Umbilical cord (tissue), 2 donors: ENCODE measurements around the gene TMEM44. TPM values are rescaled to one million over a fixed set of nuclear protein-coding genes. Genes with fewer than 3 reads are reported as not detected.
"Not testable (repeated sequence)": the region's sequence is repeated elsewhere in the genome, so short reads cannot be mapped to it uniquely, and the experiment has no call there.

ENCODE experiments used
- DNase-seq: peaks from one replicate; pipeline ENCODE4 v3.0.0-alpha.2; 2015; ENCODE audit warnings: low spot score
- total RNA-seq: library from RNA; depleted of rRNA; stranded (reverse); fragments of >200 nt; gene quantifications from one replicate; pipeline ENCODE4 v1.2.3, GENCODE V29; 2014; ENCODE audit warnings: low replicate concordance; ENCODE audit not compliant: insufficient read depth

The TMEM44 gene
- total RNA-seq, 1 donor from 2014 or later: 3.9 TPM

DNA sequence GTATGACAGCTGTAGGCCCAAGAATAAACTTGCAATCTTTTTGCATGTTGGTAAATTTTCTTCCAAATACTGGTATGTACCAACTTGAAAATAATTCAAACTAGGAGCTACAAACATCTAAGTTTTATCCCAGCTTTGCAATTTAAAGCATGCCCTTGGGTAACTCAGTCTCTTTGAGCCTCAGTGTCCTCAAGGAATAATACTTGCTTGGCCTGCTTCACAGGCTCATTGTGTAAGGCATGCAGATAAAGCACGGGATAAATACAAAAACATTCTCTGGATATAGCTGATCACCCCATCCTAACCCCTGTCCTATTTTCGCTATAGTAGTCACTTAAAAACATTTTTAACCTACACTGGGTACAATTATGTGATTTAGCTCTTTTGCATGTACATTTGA is 9.6 kb upstream of the TMEM44 start:
- no peak for DNase-seq

DNA sequence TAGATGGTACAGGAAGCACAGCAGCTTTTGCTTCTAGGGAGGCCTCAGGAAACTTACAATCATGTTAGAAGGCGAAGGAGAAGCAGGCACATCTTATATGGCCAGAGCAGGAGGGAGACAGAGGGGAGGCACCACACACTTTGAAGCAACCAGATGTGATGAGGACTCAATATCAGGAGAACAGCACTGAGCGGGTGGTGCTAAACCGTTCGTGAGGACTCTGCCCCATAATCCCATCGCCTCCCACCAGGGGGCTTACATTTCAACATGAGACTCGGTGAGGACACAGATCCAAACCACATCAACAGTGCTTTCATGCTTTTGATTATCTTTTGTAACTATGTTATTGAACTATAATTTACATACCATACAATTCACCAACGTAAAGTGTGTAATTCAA is 7.6 kb upstream of the TMEM44 start:
- DNase-seq: no peak

DNA sequence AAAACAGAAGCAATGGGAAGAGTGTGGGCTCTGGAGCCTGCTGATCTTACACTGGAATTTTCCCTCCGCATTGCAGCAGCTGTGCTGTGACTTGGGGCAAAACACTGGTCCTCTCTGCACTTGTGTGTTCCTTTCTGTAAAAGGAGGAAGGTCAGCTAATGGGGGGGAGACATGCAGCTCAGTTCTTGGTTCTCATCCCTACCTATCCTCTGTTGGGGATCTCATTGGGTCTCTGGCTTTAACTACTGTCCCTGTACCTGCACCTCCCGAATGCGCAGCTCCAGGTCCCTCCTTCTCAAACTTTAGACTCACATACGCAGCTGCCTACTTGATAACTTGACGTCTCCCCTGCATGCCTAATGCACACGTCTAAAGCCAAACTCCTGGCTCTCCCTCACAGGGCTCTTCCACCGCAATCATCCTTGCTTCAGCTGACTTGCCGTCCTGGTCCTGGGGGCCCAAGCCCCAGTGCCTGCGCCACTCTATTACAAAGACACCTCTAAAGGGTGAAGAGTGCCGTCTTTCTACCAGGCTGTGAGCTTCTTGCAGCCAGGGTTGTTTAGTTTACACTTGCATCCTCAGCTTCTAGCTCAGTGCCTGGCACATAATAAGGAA is 5.9 kb upstream of the TMEM44 start:
- DNase-seq: no peak

DNA sequence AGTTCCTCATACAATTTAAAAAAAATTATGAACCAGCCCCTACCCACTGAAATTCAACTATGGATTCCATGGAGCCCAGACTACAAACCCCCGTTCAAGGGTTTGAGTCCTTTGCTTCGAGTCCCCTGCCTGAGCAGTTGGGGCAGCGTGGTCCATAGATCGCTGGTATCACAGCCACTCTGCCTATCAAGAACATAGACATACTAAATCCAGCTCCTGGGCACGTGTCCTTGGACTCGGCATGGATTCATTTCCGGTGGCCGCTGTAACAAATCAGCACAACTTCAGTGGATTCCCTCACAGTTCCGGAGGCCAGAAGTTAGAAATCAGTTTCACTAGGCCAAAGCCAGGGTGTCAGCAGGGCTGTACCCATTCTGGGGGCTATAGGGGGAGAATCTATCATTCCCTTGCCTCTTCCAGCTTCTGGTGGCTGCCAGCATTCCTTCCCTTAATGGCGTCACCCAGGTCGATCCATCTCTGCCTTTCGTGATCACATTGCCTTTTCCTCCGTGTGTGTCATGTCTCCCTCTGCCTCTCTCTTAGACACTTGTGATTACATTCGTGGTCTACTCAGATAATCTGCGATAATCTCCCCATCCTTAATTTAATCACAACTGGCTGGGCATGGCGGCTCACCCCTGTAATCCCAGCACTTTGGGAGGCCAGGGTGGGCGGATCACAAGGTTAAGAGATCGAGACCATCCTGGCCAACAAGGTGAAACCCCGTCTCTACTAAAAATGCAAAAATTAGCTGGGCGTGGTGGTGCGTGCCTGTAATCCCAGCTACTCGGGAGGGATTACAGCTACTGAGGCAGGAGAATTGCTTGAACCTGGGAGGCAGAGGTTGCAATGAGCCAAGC is 4.6 kb upstream of the TMEM44 start:
- DNase-seq: no peak

DNA sequence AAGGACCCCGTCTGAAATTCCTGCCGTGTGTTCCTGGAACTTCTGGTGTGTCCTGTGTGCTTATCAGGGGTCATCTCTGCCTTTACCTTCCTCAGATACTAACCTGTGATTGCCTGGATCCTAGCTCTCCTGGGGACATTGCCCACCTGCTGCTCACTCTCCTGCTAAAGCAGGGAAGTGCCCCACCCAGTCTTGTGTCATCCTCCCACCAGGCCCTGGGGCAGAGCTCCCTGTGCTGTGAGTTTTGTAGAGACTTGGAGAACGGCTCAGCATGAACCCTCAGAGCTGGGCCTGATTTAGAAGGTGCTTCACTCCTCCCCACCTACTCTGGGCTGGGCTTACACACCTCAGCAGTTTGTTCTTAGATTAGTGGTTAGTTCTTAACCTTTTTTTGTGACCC is 3.8 kb upstream of the TMEM44 start:
- no peak for DNase-seq

DNA sequence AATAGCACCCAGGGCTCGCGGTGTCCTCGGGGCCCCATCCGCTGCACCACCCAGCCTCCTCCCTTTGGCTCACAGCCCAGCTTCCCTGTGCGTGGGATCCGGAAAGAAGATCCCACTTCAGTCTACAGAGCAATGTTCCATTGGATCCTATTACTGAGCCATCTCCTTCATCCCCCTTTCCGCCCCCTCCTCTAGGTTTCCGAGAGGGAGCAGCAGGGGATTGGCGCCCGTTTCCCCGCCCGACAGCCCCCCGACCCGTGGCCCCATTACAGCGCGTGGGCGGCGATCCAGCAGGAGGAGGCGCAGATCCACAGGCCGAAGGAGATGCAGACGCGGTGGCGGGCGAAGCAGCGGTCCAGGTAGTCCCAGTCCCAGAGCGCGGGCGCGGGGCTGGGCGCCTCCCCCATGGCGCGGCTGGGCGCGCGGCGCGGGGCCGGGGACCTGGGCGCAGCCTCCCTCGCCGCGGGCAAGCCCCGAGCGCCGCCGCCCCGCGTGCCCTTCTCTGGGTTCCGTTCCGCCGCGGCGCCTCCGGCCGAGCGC is 340 bp downstream of the TMEM44 start:
- DNase-seq: peak; percentile 29

DNA sequence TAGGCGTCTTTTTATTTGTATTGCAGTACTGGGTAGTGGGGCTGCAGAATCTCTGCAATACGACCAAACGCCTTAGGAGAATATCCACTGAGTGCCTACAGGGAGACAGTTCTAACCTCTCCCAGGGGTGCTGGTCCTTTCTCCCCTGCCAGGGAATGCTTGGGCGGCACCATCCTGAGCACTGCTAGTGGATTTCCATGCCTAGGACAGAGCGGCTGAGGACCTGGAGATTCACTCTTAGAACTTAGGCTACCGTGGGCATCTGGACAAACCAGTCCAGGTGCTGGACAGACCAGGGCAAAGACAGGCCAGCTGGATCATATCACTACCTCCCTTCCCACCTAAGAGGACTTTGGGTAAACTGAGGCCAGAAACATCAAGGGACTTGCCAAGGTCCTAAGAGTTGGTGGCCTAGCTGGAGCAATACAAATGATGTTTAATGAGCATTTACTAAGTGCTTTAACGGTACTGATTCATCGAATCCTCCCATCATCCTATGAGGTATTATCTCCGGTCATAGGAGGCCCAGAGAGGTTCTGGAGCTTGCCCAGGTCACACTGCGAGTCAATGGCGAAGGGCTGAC is 902 bp downstream of the TMEM44 start:
- no peak for DNase-seq

DNA sequence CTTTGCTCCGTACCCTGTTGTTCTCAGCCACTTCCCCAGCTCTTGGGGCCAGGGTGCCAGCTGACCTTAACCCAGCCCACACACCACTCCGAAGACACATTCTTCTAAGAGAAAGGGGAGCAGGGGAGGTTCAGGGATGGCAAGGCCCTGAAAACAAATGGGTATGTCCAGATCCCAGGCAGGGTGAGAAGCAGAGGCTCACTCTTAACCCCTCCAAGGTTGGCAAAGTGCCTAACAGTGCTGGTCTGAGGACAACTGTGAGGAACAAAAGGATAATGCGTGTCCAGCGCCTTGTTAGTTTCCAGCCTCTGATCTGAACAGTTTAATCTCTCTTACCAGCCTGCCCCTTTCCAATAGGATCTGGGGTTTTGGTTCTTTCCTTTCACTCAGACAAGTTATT is 1.5 kb downstream of the TMEM44 start:
- no peak for DNase-seq

DNA sequence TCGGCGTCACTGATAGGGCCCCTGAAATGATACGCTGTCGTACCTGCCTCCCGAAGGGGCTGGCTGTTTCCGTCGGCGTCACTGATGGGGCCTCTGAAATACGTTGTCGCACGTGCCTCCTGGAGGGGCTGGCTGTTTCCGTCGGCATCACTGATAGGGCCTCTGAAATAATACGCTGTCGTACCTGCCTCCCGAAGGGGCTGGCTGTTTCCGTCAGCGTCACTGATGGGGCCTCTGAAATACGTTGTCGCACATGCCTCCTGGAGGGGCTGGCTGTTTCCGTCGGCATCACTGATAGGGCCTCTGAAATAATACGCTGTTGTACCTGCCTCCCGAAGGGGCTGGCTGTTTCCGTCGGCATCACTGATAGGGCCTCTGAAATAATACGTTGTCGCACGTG is 2.5 kb downstream of the TMEM44 start:
- not testable (repeated sequence) for DNase-seq

DNA sequence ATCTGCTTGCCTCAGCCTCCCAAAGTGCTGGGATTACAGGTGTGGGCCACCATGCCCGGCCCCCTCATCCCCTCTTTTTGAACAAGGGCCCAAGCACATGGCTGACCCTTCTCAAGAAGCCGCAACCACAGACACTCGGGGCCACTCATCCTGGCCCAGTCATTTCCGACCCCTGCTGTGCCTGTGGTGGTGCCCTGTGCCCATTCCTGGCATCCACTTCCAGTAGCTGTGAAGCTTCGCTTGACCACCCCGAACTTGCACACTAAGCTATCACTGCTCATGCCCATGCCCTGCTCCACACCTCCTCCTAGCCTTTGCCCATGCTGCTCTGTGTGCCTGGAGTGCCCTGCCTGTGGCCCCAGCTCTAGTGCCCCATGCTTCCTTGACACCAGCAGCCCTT is 8.3 kb downstream of the TMEM44 start:
- DNase-seq: no peak

DNA sequence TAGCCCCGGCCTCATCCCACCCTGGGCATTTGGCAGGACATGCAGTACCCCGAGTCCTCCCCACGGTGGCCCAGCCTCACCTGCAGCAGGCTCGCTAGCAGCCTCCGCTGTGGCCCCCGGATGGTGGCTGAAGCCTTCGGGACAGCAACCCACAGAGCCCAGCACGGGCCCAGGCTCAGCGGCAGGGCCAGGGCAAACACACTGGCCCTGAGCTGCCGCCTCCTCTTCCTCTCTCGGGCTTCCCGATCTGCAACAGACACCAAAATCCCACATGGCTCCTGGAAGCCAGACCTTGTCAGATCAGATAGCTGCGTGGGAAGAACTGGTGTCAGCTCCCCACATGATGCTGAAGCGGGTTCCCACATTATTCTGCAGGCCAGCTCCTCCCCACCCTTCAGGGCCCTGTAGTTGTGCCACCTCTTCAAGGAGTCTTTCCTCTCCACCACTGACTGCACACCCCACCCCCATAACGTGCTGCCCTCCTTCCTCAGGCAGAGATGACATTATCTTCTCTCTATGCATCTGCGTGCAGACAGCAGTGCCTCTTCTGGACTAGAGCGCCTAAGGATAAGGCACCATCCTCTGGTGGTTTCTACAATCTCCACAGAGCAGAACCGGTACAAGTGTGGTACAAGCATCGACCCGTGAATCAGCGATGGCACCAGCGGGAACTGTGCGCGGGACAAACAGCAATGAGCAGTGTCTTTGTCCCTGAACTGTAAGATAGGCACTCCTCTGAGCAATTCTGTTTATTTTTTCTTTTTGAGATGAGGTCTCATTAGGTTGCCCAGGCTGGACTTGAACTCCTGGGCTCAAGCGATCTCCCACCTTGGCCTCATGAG is 9.5 kb downstream of the TMEM44 start:
- no peak for DNase-seq

DNA sequence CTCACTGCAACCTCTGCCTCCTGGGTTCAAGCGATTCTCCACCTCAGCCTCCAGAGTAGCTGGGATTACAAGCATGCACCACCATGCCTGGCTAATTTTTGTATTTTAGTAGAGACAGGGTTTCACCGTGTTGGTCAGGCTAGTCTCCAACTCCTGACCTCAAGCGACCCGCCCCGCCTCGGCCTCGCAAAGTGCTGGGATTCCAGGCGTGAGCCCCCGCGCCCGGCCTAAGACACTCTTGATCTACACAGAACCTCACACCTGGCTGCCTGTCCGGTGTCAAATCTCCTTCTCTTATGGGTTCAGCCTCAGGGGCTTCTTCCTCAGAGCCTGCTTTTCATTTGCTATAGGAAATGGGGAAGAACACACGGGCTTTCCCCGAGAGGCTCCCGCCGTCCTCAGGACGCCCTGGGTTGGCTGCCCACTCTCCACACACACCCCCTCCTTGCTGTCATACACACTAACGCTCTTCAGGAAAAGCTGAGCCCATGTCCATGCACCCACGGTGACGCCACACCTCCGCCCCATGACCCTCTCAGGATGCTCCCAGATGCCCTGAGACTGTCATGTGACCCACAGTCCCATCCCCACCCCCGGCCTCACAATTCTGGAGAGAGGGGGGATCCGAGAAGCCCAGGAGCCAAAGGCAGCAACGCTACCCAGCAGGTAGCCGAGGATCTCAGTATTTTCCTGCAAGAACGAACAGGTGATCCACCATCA is 10.4 kb downstream of the TMEM44 start:
- DNase-seq: no peak

DNA sequence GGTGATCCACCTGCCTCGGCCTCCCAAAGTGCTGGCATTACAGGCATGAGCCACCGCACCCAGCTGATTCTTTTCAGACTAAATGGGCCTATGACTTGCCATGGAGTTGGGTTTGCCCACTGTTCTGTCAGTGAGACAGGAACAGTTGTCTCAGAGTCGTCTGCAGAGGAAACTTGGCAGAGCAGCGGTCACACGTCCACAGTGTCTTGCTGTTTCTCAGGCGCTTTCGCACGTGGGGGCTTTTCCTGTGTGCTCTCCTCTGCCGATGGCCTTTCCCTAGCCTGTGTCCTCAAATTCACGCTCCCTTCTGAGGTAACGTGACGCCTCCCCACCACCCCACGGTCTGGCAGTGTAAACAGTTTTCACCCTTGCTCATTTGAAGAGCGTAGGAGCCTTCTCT is 11.3 kb downstream of the TMEM44 start:
- DNase-seq: no peak

DNA sequence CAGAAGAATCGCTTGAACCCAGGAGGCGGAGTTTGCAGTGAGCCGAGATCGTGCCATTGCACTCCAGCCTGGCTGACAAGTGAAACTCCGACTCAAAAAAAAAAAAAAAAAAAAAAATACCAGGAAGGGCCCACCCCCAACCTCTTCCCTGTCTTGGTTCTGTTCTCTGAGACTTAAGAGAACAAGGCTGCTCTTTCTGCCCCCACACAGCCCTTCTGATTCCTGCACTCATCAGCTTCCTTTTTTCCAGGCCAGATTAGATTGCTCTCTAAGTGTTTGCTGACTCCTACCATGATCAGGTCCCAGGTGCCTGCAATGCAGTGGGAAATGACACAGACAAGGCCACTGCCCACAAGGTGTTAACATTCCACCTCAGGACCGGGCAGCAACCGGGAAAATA is 13.0 kb downstream of the TMEM44 start:
- DNase-seq: no peak

DNA sequence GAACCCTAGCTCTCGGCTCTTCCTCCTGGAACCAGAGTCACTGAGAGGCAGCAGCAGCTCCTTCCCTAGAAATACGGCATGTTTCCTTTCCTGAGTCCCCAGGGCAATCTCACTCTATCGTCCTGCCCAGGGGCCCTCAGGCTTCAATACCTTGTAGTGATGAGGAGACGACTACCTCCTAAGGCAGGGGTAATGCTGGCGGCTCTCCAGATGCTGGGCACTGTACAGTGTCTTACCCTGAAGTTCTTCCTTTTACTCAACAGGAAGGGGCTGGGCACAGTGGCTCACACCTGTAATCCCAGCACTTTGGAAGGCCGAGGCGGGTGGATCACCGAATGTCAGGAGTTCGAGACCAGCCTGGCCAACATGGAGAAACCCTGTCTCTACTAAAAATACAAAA is 13.5 kb downstream of the TMEM44 start:
- no peak for DNase-seq

DNA sequence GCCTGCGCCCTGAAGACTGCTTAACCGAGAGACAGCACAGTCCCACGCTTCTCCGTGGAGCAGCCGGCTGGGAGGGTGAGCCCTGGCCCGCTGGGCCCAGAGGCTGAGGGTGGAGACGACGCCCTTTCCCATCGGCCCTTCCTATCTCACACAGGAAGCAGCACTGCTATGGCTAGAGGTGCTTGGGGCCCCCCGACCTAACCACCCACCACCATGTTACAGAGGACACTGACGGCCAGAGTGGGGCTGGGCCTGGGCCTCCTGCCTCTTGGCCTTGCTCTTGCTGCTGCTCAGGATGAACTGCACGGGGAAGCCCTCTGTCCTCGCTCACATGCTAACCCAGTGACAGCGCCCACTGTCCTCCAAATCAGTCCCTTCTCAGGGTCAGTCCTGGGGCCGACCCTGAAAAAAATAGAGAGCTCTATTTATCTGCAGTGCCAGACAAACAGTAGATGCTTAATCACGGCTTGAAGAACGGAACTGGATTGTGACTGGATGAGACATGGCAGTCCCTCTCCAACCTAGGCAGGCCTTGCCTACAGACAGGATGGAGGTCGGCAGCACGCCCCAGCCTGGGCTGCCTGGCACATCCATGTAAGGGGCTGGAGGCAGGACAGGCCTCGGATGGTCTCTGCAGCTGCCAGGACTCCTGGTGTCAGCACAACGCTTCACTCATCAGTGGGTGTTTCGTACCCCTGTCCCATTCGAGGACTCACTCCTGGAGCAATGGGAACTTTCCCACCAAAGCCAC is 14.2 kb downstream of the TMEM44 start:
- DNase-seq: no peak

DNA sequence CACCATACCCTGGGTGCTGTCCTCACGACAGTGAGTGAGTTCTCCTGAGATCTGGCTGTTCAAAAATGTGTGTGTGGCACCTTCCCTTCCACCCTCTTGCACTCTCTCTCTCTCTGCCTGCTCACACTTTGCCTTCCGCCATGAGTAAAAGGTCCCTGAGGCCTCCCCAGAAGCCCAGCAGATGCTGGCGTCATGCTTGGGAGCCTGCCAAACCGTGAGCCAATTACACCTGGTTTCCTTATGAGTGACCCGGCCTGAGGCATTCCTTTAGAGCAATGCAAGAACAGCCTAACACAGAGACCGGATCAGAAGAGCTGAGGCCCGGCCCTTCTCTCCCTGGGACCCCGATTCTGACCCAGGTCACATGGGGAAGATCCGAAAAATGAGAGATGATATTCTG is 15.4 kb downstream of the TMEM44 start:
- DNase-seq: no peak

DNA sequence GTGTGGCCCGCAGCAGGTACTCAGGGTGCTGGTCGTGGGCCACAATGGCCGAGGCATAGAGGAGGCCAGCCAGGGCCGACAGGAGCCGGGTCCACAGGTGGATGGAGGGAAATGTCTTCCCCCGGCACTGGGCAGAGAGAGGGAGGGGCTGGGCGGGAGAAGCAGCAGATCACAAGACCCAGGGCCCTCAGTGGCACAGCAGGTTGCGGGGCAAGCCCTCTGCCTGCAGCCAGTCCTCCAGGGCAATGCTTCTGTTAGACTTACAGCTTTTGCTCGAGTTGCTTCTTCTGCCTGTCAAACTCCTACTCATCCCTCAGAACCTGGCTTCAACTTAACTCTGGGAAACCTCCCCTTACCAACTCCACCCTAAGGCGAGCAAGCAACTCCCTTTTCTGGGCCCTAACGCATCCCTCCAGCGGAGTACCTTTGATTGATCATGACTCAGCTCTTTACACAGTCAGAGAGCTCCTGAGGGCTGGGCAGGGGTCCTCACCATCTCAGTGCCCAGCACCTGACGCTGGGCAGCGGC is 16.0 kb downstream of the TMEM44 start:
- no peak for DNase-seq

DNA sequence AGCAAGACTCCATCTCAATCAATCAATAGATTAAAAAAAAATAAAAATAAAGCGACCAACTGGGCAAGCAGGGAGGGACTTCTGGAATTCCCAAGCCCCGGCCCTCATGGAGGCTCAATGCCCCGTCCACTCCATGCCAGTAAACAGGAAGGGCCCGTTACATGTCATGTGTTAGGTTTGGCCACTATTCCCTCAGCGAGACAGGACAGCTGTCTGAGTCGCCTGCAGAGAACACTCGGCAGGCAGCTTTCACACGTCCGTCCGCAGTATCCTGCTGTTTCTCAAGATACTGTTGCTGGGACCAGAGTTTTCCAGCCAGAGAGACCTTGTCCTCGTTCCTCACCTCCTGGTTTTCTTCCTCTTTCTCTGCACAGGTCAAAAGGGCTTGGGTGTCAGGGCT is 18.0 kb downstream of the TMEM44 start:
- DNase-seq: no peak

DNA sequence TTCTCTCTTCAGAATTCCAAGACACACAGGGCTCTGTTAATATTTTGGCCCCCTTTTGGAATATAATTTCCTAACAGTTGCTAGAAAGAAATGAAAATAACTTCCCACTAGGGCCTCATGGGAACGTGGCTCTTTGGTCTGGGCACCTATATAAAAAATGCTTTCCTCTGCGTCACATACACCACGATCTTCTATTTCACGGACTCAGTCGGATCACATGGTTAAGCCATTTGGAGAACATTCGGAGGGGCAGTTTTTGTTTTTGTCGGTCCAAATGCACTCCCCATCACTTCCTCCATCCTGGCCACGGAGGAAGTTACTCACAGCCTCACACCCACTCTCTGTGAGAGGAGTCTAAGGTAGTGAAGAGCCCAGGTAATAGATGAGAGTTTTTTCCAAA is 21.0 kb downstream of the TMEM44 start:
- no peak for DNase-seq
